Measurements from ENCODE around the gene SDR42E2.

DNA sequence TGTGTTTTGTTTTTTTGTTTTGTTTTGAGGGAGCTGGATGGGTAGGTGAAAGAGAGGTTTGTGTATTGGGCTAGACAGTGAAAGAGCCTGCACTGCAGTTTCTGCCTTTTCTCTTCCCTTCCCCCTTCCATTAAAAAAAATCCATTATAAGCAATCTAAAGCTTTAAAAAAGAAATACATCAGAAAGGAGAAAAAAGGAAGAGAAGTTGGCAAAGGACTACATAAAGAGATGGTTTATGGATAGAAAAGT, 33.1 kb downstream of the SDR42E2 start:
- TF ChIP-seq POLR2A (IDR thresholded peaks at IDR 0.05) (no peak), CTCF (IDR thresholded peaks at IDR 0.05) (no peak)
